T-helper 1 cell treated with Interleukin-12 subunit alpha and Interleukin-12 subunit beta and Interleukin-4 antibody, amounts not matched to agents 30 ng/mL and 1 ng/mL, for 36 hours (primary cell): ENCODE data around the gene TMEM80. TPM values are rescaled to one million over a fixed set of nuclear protein-coding genes. Genes with fewer than 3 reads are reported as not detected.
"Not testable (repeated sequence)": the region's sequence is repeated elsewhere in the genome, so short reads cannot be mapped to it uniquely, and the experiment has no call there.

Experiments
- intact Hi-C: fragments of 100-400 bp; cut with micrococcal nuclease; formaldehyde crosslinking; loops from one replicate; pipeline ENCODE4 v1.15.1; 2024
- total RNA-seq: library from RNA; stranded (reverse); gene quantifications from 2 replicates; pipeline ENCODE4 v1.2.3, GENCODE V29; 2022

Gene TMEM80
- total RNA-seq, 1 donor from 2014 or later = 27.8 TPM

DNA sequence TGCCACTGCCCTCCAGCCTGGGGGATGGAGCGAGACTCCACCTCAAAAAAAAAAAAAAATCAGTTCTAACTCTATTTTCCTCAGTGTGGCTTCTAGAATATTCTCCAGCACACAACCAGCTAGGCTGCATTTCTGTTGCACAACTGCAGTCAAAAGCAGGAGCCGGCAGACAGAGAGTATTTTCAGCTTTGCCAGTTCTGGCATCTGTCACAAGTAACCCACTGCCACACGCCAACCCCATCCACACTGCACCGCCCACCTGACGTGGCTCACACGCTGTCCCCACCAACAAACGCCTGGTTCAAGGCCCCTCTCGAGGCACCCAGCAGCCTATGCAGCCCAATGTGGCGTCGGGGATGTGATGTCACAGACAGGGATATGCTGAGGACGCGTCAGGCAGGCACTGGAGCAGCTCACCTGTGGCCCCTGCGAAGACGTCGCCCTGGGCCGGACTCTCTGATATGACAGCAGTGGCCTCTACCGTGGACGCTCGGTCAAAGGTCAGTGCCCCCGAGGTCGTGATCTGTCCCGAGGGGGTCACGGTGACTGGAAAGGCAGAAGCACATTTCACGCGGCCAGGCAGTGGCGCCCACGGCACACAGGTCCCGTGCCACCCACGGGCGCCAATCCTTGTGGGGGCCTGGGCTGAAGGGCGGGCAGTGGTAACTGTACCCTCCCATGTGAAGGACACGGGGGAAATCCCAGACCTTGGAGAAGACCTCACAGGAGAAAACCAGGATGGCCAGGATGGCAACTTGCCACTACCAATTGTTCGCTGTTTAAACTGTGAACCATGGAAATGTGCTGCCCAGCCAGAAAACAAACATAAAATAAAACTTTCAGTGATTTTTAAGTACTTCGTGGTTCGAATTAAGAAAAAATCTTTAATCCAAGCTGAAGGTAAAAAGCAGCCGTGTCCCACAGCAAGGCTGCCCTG is 16.1 kb upstream of the TMEM80 start:
- intact Hi-C loops = no loop called here

DNA sequence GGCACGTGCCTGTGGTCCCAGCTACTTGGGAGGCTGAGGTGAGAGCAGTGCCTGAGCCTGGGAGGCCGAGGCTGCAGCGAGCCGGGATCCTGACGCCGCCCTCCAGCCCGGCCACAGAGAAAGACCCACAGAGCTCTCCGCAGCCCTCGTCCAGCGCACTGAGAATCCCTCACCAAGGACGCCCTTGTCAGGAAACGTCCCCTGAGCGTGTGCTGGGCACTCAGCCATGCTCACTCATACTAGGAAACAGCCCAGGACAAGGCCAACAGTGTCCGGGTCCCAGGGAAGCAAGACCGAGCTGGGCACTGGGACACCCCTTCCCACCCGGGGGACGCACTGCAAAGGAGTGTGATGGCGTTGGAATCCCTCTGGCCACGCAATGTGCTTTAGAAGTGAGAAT is 15.1 kb upstream of the TMEM80 start:
- intact Hi-C loops = no loop called here

DNA sequence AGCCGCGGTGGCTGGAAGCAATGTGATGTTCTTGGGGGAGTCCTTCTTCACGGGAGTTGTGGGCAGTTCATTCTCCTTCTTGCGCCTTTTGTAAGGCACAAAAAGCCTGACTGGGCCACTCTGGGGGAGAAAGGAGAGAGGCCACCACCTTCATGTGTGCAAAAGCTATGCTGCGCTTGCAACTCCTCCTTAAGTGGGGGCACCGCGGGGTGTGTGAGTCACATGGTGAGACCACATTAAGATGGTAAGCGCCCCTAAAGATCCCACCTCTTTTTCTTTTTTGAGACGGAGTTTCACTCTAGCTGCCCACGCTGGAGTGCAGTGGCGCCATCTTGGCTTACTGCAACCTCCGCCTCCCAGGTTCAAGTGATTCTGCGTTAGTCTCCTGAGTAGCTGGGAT is 14.6 kb upstream of the TMEM80 start:
- intact Hi-C loops = no loop called here

GRCh38 chr11:686451-687243 is 9.0 kb upstream of the TMEM80 start:
- intact Hi-C loops = no loop called here

GRCh38 chr11:687751-688150 is 7.9 kb upstream of the TMEM80 start:
- intact Hi-C loops = no loop called here

GRCh38 chr11:688681-689080 is 6.9 kb upstream of the TMEM80 start:
- intact Hi-C loops = no loop called here

DNA sequence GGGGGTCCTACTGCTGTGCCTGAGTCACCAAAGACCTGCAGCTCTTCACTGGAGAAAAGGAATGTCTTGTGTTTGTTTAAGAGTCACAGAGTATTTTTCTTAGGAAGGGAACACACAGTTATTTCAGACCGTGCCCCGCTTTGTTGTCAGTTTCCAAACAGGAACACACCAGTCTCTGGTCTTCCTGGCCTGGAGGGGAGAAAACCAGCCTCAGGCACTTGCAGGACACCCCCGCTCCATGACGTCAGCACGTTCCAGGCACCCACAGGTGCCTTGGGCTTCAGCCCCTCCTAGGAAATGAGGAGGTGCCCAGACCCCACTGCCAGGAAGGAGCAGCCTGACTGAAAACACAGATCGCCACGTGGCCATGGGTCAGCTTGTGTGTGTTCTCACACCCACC is 6.0 kb upstream of the TMEM80 start:
- intact Hi-C loops = no loop called here

GRCh38 chr11:690244-690643 is 5.4 kb upstream of the TMEM80 start:
- intact Hi-C loops = not testable (repeated sequence)

DNA sequence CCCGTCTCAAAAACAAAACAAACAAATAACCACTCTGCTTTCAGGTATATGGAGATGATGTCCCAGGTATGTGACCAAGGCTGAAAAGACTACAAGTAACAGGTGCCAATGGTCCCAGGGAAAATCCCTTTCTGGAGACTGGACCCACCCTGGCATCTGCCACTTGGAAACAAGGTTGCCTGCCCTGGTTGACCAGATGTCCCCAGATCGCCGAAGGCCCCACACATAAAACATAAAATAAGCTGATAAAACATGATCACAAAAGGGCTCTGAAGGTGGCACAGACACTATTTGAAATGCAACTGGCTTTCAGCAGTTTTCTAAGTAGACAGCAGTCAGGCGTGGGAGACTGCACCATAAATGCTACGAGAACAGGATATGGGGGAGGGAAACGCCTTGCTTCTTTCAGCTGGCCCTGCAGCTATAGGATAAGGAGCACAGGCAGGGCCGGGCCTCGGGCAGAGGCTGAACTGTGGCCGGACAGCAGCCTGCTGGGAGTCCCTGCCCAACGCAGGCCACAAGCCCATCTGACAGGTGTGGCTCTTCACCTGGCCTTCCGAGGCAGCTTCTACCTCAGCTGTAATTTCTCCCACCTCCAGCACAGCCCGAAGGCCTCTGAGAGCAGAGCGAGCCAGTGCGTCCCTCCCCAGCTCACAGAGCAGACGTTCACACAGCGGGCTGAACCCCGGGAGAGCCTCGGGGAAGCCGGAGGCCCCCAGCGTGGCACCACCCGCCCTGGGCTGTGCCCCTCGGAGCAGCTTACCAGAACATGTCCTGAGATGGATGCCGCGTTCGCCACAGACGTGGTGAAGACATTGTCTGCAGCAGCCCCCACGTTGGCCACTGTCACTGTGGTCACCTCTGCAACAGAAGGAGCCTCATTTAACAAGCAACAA is 4.6 kb upstream of the TMEM80 start:
- intact Hi-C loops = no loop called here

GRCh38 chr11:691710-692590 is 3.7 kb upstream of the TMEM80 start:
- intact Hi-C loops = no loop called here

DNA sequence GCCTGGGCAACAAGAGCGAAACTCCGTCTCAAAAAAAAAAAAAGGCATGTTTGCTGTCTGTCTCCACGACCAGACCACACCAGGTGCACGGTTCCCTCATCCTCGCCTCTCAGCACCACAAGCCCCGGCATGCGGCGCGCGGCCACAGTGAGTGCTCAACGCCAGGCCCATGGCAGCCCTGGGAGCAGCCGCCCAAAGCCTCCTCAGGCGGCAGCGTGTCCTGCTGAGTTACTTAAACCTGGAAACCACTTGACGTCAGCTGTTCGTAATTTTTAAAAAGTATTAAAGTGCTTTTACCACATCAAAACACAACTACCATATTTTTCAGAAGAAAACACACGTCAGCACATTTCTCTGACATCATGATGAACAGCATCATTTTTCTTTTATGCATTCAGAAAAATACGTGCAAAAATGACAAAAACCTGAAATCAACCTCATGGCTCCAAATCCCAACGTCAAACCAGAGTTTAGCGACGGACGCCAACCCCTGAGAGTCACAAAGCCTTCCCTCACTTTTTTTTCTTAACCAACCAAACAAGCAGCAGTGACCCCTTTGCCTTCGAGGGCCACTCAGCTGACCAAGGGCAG is 2.7 kb upstream of the TMEM80 start:
- intact Hi-C loops = no loop called here

DNA sequence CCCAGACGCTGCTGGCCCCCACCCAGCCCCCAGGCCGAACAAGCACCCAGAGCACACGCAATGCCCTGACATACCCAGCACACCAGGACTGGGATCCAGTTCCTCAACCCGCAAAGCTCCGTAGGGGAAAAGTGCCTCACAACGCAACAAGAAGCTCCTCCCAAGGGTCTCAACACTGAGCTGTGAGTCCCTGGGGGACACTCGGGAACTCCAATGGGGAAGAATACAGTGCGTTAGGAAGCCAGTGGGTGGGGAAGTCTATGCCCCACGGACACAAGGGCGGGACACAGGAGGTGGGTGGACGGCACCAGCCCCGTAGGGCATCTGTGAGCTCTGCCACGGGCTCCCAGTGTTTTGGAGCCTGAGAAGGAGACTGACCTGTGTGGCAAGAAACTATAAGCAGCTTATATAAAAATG is 2.2 kb upstream of the TMEM80 start:
- intact Hi-C loops = no loop called here

DNA sequence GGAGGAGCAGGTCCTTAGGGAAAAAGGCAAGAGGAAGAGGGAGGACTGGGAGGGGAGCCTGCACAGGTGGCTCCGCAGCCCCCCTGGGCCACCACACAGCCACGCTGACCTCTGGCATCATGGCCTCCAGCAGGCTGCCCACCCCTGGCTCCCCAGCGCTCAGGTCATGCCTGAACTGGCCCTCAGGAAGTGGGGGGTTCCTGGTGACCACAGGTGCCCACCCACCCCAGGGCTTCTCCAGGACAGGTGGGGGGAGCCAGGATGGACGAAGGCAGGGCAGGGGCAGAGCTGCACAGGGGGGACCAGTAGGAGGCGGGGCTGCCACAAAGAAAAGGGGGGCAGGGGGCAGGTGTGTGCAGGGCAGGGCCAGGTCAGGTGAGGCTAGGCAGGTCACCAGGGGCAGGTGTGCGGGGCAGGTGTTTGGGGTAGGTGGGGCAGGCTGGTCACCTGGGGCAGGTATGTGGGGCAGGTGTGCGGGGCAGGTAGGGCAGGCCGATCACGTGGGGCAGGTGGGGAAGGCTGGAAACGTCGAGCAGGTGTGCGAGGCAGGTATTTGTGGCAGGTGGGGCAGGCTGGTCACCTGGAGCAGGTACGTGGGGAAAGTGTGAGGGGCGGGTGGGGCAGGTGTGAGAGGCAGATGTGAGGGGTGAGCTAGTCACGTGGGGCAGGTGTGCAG is 1.6 kb upstream of the TMEM80 start:
- intact Hi-C loops = loop anchor here (2.0 kb wide), 1 partner anchor 187 kb away; the partner anchor contains the start of gene RNH1

- intact Hi-C loops = loop anchor here (1.0 to 5.0 kb wide), 12 partner anchors 53 to 458 kb away; partner anchors contain the start of genes CHID1, GATD1, HRAS and IRF7
These were observed 891 bp upstream of the TMEM80 start, which contains the start of gene DEAF1 for GRCh38 chr11:694563-695287. Gene DEAF1, minus strand, starts transcription at chr11:695222. Its CDS starts 175 bp downstream, at chr11:695047.

DNA sequence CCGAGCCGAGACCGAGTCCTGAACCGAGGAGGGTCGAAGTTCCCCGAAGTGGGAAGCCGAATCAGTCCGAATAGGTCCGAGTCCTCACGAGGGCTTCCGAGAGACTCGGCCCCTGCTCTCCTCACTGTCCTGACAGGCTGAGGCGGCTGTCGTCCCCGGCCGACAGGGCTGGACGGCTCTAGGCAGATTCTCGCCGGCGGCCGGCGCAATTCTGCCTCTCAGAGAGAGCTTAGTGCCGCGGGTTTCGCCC is 403 bp upstream of the TMEM80 start:
- intact Hi-C loops = loop anchor here (1.0 to 5.0 kb wide), 12 partner anchors 52 to 459 kb away; partner anchors contain the start of genes CHID1, GATD1, HRAS and IRF7

DNA sequence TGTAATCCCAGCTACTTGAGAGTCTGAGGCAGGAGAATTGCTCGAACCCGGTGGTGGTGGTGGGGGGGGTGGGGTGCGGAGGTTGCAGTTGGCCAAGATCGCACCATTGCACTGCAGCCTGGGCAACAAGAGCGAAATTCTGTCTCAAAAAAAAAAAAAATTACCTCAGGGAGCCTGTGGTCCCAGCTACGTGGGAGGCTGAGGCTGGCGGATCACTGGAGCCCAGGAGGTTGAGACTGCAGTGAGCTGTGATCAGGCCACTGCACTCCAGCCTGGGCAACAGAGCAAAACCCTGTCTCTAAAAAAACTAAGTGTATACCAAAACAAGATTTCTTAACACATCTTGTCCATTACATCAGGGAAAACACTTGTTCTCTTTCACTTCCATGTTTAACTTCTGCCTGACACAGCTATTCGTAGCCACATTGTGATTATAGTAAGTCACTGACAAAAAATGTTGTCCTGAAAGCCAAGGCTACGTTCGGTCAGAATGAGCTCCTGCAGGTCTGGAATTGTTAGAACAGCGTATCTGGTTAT is 1.4 kb downstream of the TMEM80 start:
- intact Hi-C loops = loop anchor here (1.0 to 5.0 kb wide), 2 partner anchors 26 to 215 kb away; partner anchors contain the start of gene CHID1

DNA sequence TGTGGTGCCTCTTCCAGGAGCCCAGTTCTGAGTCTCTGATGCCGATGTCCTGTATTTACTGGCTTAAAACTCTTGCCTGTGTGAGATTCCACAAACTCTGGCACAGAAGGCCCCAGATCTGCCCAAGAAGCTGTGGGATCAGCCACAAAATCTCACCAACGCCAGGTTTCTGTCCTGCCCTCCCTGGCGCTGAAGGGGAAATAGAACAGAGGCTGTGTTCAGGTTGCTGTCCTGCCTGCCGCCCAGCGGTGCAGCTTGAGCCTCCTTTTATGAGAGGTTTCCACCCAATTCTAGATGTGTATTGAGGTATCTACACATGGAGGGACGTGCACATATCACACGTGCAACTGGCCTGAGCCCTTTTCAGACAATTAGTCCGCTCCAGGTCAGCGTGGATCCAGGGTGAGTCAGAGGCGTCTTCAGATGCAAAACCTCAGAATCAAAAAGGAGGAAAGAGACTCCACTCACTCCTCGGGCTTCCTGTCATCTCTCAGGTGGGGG is 2.2 kb downstream of the TMEM80 start:
- intact Hi-C loops = loop anchor here (5.0 kb wide), 1 partner anchor 214 kb away; the partner anchor contains the start of gene CHID1
